Measurements from ENCODE around the gene CHP1. TPM values are rescaled to one million over a fixed set of nuclear protein-coding genes. Genes with fewer than 3 reads are reported as not detected.

Gene CHP1
- total RNA-seq (2021) = 76.5 to 91.7 TPM (median 91.2 TPM) in 3 replicates
- percentile 67 among the genes with signal in this experiment for Bru-seq, nascent RNA
- long read RNA-seq, experiment 1, transcript CHP1-201 (7 exons, 3,329 nt) = major isoform, 28 of 39 reads
- long read RNA-seq, experiment 1, partial matches to known transcripts = 0 of 39 reads
- long read RNA-seq, experiment 1, other reads (novel, unspliced or antisense) = 10 of 39 reads
- long read RNA-seq, experiment 2, transcript CHP1-201 (7 exons, 3,329 nt) = major isoform, 19 of 101 reads
- long read RNA-seq, experiment 2, partial matches to known transcripts = 5 of 101 reads
- long read RNA-seq, experiment 2, other reads (novel, unspliced or antisense) = 76 of 101 reads
- long read RNA-seq, experiment 3 = 0 reads

GRCh38 chr15:41230650-41231421 is at the start of gene CHP1, which contains the start of gene EXD1:
TSS of gene CHP1 (plus strand) at chr15:41231268. CDS start at chr15:41231383, 115 bp downstream.
TSS of gene EXD1 (minus strand) at chr15:41230757. CDS start at chr15:41226575, 4,182 bp downstream.
- ChIA-PET CTCF (interaction anchor here (0.6 to 1.7 kb wide), 18 partner anchors 12 to 491 kb away, joined by 3 to 16 read pairs (median 4); partner anchors contain the start of genes CHAC1, DLL4, INO80 and NUSAP1), POLR2A (interaction anchor here (0.7 to 1.5 kb wide), 8 partner anchors 12 to 278 kb away, joined by 3 to 7 read pairs (median 4); partner anchors contain the start of genes CHAC1, INO80, NUSAP1 and OIP5)
- Mint-ChIP-seq H3K4me1 (peaks cover 12% of the 10 kb centered on the region), H3K36me3 (no peaks in the 10 kb centered on the region), H3K27ac (peak within 1 kb of the TSS; percentile 85), H3K4me3 (peak within 1 kb of the TSS; percentile 86), H3K27me3 (ENCODE audit: low read depth) (peaks cover 22% of the 10 kb centered on the region), H3K9me3 (no peaks in the 10 kb centered on the region)
- ATAC-seq = peak; percentile 98
- peak; percentile 98 for DNase-seq (ENCODE audit: low spot score)
- TF ChIP-seq ZNF671 (CRISPR knock-in tag; IDR thresholded peaks at IDR 0.05) (no peak), JUN (CRISPR knock-in tag; IDR thresholded peaks at IDR 0.05) (peak; percentile 62), ZNF532 (CRISPR knock-in tag; IDR thresholded peaks at IDR 0.05; ENCODE audit: borderline replicate concordance) (no peak), ZNF416 (CRISPR knock-in tag; IDR thresholded peaks at IDR 0.05) (no peak; the same call in 1 of the 2 replicates), ATF6 (CRISPR knock-in tag; IDR thresholded peaks at IDR 0.05) (no peak), SP1 (CRISPR knock-in tag; conservative IDR thresholded peaks at IDR 0.05) (peak; percentile 82), NR2C2 (CRISPR knock-in tag; IDR thresholded peaks at IDR 0.05) (peak; percentile 24; the same call in 1 of the 2 replicates), MLX (CRISPR knock-in tag; IDR thresholded peaks at IDR 0.05) (0 out of 2 replicates have a peak, but pooled peaks have one; percentile 88), ATF1 (CRISPR knock-in tag; IDR thresholded peaks at IDR 0.05) (peak; percentile 57; the same call in 1 of the 2 replicates), ZNF121 (CRISPR knock-in tag; IDR thresholded peaks at IDR 0.05) (no peak), MXD4 (CRISPR knock-in tag; IDR thresholded peaks at IDR 0.05; ENCODE audit: borderline replicate concordance) (no peak), MYBL2 (CRISPR knock-in tag; IDR thresholded peaks at IDR 0.05) (peak; percentile 93), NFYB (CRISPR knock-in tag; conservative IDR thresholded peaks at IDR 0.05; ENCODE audit: low read depth) (peak; percentile 65), ETV6 (CRISPR knock-in tag; IDR thresholded peaks at IDR 0.05) (peak; percentile 59), CREM (CRISPR knock-in tag; IDR thresholded peaks at IDR 0.05) (peak; percentile 88), CDX4 (CRISPR knock-in tag; IDR thresholded peaks at IDR 0.05; ENCODE audit: borderline replicate concordance) (no peak), AR (CRISPR knock-in tag; IDR thresholded peaks at IDR 0.05) (no peak), GTF2I (CRISPR knock-in tag; conservative IDR thresholded peaks at IDR 0.05) (no peak), JAZF1 (CRISPR knock-in tag; IDR thresholded peaks at IDR 0.05) (no peak), NR3C1 (CRISPR knock-in tag; conservative IDR thresholded peaks at IDR 0.05; ENCODE audit: low read depth) (0 out of 2 replicates have a peak, but pooled peaks have one; percentile 58), CREB1 (CRISPR knock-in tag; IDR thresholded peaks at IDR 0.05) (peak; percentile 91), ZNF263 (CRISPR knock-in tag; IDR thresholded peaks at IDR 0.05; ENCODE audit: low read depth) (peak; percentile 66; the same call in 1 of the 2 replicates), IRF2 (CRISPR knock-in tag; IDR thresholded peaks at IDR 0.05; ENCODE audit: borderline replicate concordance, low read depth) (no peak), ZNF232 (CRISPR knock-in tag; IDR thresholded peaks at IDR 0.05) (peak; percentile 95), ZMAT4 (CRISPR knock-in tag; IDR thresholded peaks at IDR 0.05) (no peak), NR1H2 (CRISPR knock-in tag; IDR thresholded peaks at IDR 0.05) (peak; percentile 78; the same call in 1 of the 2 replicates)
